ENCODE results near the gene ADCY7.
"Not testable (repeated sequence)": the region's sequence is repeated elsewhere in the genome, so short reads cannot be mapped to it uniquely, and the experiment has no call there.

ADCY7 gene

GRCh38 chr16:50336884-50337283 is 70.5 kb downstream of the ADCY7 start:
- H3K4me3 ChIP-seq (replicated peaks in 1 of 2; ENCODE audit: low read depth in 2 of 2, low read length in 2 of 2), result no peak overlapping the region
- no peak for DNase-seq (ENCODE audit: low read depth in 2 of 2)
- no peak for TF ChIP-seq CTCF (IDR thresholded peaks at IDR 0.05; ENCODE audit: low read depth, low read length)

- DNase-seq (ENCODE audit: low read depth in 2 of 2), result no peak
- H3K4me3 ChIP-seq (replicated peaks in 1 of 2; ENCODE audit: low read depth in 2 of 2, low read length in 2 of 2), result no peak overlapping the region
- no peak for TF ChIP-seq CTCF (IDR thresholded peaks at IDR 0.05; ENCODE audit: low read depth, low read length)
Observed at GRCh38 chr16:50338371-50339231, 72.2 kb downstream of the ADCY7 start.

- H3K4me3 ChIP-seq (replicated peaks in 1 of 2; ENCODE audit: low read depth in 2 of 2, low read length in 2 of 2), result no peak overlapping the region
- DNase-seq (ENCODE audit: low read depth in 2 of 2), result no peak
- no peak for TF ChIP-seq CTCF (IDR thresholded peaks at IDR 0.05; ENCODE audit: low read depth, low read length)
Observed at GRCh38 chr16:50340578-50340977, 74.2 kb downstream of the ADCY7 start.

GRCh38 chr16:50343566-50343965 is 77.2 kb downstream of the ADCY7 start:
- DNase-seq (ENCODE audit: low read depth in 2 of 2); H3K4me3 ChIP-seq (replicated peaks in 1 of 2; ENCODE audit: low read depth in 2 of 2, low read length in 2 of 2): not testable (repeated sequence)

GRCh38 chr16:50345210-50345609 is 78.9 kb downstream of the ADCY7 start:
- not testable (repeated sequence) for DNase-seq (ENCODE audit: low read depth in 2 of 2); H3K4me3 ChIP-seq (replicated peaks in 1 of 2; ENCODE audit: low read depth in 2 of 2, low read length in 2 of 2)

GRCh38 chr16:50351116-50351515 is 84.8 kb downstream of the ADCY7 start:
- no peak for TF ChIP-seq CTCF (IDR thresholded peaks at IDR 0.05; ENCODE audit: low read depth, low read length)
- no peak overlapping the region for H3K4me3 ChIP-seq (replicated peaks in 1 of 2; ENCODE audit: low read depth in 2 of 2, low read length in 2 of 2)
- DNase-seq (ENCODE audit: low read depth in 2 of 2), result peak in 1 of 2 donors; percentile 18

GRCh38 chr16:50351952-50352351 is 85.6 kb downstream of the ADCY7 start:
- no peak for TF ChIP-seq CTCF (IDR thresholded peaks at IDR 0.05; ENCODE audit: low read depth, low read length)
- no peak overlapping the region for H3K4me3 ChIP-seq (replicated peaks in 1 of 2; ENCODE audit: low read depth in 2 of 2, low read length in 2 of 2)
- no peak for DNase-seq (ENCODE audit: low read depth in 2 of 2)

- no peak for DNase-seq (ENCODE audit: low read depth in 2 of 2)
- TF ChIP-seq CTCF (IDR thresholded peaks at IDR 0.05; ENCODE audit: low read depth, low read length), result no peak
- no peak overlapping the region for H3K4me3 ChIP-seq (replicated peaks in 1 of 2; ENCODE audit: low read depth in 2 of 2, low read length in 2 of 2)
Observed at GRCh38 chr16:50354082-50354481, 87.7 kb downstream of the ADCY7 start.
